Measurements from ENCODE around the gene ZIC1. TPM values are rescaled to one million over a fixed set of nuclear protein-coding genes. Genes with fewer than 3 reads are reported as not detected.

ZIC1 gene
- total RNA-seq, 3 donors from 2014 or later = 2.0 to 6.1 TPM; not detected in 1

GRCh38 chr3:147381596-147381995, 27.6 kb upstream of the ZIC1 start:
- DNase-seq (ENCODE audit: low spot score in 2 of 2) = no peak
- no peak overlapping the region for H3K27ac ChIP-seq
- H3K9me3 ChIP-seq = no peaks in the 10 kb centered on the region
- no peaks in the 10 kb centered on the region for H3K36me3 ChIP-seq
- H3K27me3 ChIP-seq = peaks cover 0 to 98% of the 10 kb centered on the region in 2 donors
- no peaks in the 10 kb centered on the region for H3K4me1 ChIP-seq
- TF ChIP-seq POLR2AphosphoS5 (IDR thresholded peaks at IDR 0.05) = no peak
- TF ChIP-seq, protein P1, sequence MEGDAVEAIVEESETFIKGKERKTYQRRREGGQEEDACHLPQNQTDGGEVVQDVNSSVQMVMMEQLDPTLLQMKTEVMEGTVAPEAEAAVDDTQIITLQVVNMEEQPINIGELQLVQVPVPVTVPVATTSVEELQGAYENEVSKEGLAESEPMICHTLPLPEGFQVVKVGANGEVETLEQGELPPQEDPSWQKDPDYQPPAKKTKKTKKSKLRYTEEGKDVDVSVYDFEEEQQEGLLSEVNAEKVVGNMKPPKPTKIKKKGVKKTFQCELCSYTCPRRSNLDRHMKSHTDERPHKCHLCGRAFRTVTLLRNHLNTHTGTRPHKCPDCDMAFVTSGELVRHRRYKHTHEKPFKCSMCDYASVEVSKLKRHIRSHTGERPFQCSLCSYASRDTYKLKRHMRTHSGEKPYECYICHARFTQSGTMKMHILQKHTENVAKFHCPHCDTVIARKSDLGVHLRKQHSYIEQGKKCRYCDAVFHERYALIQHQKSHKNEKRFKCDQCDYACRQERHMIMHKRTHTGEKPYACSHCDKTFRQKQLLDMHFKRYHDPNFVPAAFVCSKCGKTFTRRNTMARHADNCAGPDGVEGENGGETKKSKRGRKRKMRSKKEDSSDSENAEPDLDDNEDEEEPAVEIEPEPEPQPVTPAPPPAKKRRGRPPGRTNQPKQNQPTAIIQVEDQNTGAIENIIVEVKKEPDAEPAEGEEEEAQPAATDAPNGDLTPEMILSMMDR (IDR thresholded peaks at IDR 0.05) = no peak
- no peak for TF ChIP-seq POLR2A (IDR thresholded peaks at IDR 0.05)
- intact Hi-C loops (cut with DNase I; ENCODE audit: low total_unique reads) = no loop called here
- no peak overlapping the region for H3K4me3 ChIP-seq

DNA sequence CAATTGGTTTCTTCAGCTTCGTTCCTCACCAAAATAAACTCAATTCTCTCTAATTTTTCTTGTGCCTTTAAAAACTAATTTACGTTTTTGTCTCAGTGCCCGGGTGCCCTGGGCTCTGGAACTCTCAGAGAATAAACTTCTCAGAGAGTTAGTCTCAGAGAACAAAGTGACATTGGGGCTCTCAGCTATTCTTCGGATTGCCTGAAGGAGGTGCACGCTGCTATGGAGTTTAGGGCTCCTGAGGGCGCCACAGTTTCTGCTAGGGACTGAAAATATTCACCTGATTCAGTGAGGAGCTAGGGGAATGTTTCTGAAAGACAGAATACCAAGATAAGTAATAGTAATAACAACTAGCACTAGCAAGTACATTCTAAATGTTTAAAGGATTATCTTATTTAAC, 25.5 kb upstream of the ZIC1 start:
- intact Hi-C loops (cut with DNase I; ENCODE audit: low total_unique reads) = no loop called here
- no peaks in the 10 kb centered on the region for H3K36me3 ChIP-seq
- peaks cover 4 to 98% of the 10 kb centered on the region in 2 donors for H3K27me3 ChIP-seq
- H3K4me3 ChIP-seq = no peak overlapping the region
- H3K27ac ChIP-seq = no peak overlapping the region
- no peaks in the 10 kb centered on the region for H3K4me1 ChIP-seq
- no peak for DNase-seq (ENCODE audit: low spot score in 2 of 2)
- no peaks in the 10 kb centered on the region for H3K9me3 ChIP-seq
- TF ChIP-seq POLR2AphosphoS5 (IDR thresholded peaks at IDR 0.05) (no peak), POLR2A (IDR thresholded peaks at IDR 0.05) (no peak)
- TF ChIP-seq, protein P1 (IDR thresholded peaks at IDR 0.05) = no peak

GRCh38 chr3:147384210-147385058, 24.7 kb upstream of the ZIC1 start:
- peaks cover 4 to 98% of the 10 kb centered on the region in 2 donors for H3K27me3 ChIP-seq

GRCh38 chr3:147385059-147386012, 23.8 kb upstream of the ZIC1 start:
- Histone ChIP-seq H3K36me3 (no peaks in the 10 kb centered on the region), H3K27me3 (peaks cover 4 to 98% of the 10 kb centered on the region in 2 donors), H3K4me1 (no peaks in the 10 kb centered on the region), H3K27ac (no peak overlapping the region), H3K4me3 (no peak overlapping the region), H3K9me3 (no peaks in the 10 kb centered on the region)
- TF ChIP-seq, protein P1 (IDR thresholded peaks at IDR 0.05) = no peak
- TF ChIP-seq POLR2AphosphoS5 (IDR thresholded peaks at IDR 0.05) (no peak), POLR2A (IDR thresholded peaks at IDR 0.05) (no peak)
- DNase-seq (ENCODE audit: low spot score in 2 of 2) = no peak
- intact Hi-C loops (cut with DNase I; ENCODE audit: low total_unique reads) = no loop called here

More at GRCh38 chr3:147384210-147385058, 24.7 kb upstream of the ZIC1 start:
- TF ChIP-seq POLR2AphosphoS5 (IDR thresholded peaks at IDR 0.05) = no peak
- no peak for TF ChIP-seq POLR2A (IDR thresholded peaks at IDR 0.05)
- TF ChIP-seq, protein P1 (IDR thresholded peaks at IDR 0.05) = no peak
- Histone ChIP-seq H3K27ac (no peak overlapping the region), H3K36me3 (no peaks in the 10 kb centered on the region), H3K4me3 (no peak overlapping the region), H3K4me1 (no peaks in the 10 kb centered on the region), H3K9me3 (no peaks in the 10 kb centered on the region)
- intact Hi-C loops (cut with DNase I; ENCODE audit: low total_unique reads) = no loop called here
- no peak for DNase-seq (ENCODE audit: low spot score in 2 of 2)

All from breast epithelium (tissue), 4 donors.